GM12873 (cell line): ENCODE data around the gene TRIM44.

ENCODE experiments used
- TF ChIP-seq, protein P1 (sequence below): IDR thresholded peaks from 2 replicates; pipeline ENCODE4 v1.5.1; 2012; ENCODE audit warnings: low read depth, mild to moderate bottlenecking, moderate library complexity, low read length, control low read depth; ENCODE audit not compliant: insufficient read depth; ENCODE audit errors: missing control alignments

The TRIM44 gene

DNA sequence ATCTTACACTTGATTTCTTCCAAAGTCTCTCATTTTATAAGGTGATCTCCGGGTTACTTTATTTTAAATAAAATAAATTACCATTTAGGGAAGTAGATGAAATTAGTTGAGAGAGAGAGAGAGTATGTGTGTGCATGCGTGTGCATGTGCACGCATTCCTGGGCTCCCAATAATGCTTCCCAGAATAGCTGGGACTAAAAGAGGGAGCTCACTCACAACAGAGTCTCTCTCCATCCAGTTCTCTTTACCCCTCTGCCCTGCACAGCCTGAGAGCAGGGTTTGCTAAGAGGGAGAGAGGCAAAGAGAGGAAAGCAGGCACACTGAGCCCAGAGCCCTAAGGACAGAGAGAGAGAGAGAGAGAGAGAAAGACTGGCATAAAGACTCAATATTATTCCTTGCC is 11.3 kb upstream of the TRIM44 start:
- TF ChIP-seq, protein P1, sequence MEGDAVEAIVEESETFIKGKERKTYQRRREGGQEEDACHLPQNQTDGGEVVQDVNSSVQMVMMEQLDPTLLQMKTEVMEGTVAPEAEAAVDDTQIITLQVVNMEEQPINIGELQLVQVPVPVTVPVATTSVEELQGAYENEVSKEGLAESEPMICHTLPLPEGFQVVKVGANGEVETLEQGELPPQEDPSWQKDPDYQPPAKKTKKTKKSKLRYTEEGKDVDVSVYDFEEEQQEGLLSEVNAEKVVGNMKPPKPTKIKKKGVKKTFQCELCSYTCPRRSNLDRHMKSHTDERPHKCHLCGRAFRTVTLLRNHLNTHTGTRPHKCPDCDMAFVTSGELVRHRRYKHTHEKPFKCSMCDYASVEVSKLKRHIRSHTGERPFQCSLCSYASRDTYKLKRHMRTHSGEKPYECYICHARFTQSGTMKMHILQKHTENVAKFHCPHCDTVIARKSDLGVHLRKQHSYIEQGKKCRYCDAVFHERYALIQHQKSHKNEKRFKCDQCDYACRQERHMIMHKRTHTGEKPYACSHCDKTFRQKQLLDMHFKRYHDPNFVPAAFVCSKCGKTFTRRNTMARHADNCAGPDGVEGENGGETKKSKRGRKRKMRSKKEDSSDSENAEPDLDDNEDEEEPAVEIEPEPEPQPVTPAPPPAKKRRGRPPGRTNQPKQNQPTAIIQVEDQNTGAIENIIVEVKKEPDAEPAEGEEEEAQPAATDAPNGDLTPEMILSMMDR, result no peak

DNA sequence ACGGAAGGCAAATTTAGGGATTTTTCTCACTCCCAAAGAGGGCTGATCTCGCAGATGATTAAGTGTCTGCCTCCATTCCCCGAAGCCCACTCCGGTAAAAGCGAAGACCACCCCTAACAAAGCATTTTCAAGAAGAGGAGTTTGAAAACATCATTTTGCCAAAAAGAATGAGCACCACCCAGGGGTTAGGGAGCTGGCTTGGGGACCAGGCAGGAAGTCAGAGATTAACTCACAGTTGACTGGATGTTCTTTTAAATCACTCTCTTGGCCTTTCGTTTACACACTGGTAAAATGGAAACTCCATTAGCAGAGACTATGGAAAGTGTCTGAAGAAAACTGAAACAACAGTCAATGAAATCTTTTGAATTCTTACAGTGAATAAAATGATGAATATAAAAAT is 7.9 kb upstream of the TRIM44 start:
- TF ChIP-seq, protein P1, result no peak

DNA sequence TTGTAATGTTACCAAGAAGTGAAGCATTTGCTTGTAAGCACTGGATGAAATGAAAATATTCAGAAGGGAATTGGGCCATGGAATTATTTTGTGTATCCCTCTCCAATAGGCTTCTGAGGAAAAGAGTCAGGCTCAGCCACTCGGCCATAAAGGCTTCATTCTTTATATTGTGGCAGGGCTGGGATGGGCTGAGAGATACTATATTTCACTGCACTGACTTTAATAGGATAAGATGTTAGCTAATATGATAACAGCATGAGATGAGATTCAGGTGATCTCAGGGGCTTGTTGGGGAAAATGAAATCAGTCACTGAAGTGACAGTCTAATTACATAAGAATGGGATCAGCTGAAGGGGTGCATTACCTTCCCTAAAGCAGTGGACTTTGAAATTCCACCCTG is 7.3 kb upstream of the TRIM44 start:
- TF ChIP-seq, protein P1, result no peak

DNA sequence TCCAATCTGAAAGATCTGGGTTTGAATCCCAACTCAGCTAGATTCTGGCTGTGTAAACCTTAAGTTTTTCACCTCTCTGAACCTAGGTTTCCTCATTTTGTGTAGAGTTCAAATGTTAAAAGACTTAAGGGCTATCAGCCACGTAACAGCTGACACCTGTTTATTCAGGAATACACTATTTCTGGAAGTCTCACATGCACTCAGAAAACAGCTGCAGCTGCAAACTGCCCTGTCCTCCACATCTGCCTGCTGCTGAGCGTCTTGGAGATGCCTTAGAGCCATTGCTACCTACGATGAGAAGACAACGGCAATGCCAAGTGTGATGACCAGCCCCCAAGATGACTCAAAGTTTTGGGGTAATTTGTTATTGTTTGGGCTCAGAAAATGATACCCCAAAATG is 6.7 kb upstream of the TRIM44 start:
- TF ChIP-seq, protein P1, result no peak

DNA sequence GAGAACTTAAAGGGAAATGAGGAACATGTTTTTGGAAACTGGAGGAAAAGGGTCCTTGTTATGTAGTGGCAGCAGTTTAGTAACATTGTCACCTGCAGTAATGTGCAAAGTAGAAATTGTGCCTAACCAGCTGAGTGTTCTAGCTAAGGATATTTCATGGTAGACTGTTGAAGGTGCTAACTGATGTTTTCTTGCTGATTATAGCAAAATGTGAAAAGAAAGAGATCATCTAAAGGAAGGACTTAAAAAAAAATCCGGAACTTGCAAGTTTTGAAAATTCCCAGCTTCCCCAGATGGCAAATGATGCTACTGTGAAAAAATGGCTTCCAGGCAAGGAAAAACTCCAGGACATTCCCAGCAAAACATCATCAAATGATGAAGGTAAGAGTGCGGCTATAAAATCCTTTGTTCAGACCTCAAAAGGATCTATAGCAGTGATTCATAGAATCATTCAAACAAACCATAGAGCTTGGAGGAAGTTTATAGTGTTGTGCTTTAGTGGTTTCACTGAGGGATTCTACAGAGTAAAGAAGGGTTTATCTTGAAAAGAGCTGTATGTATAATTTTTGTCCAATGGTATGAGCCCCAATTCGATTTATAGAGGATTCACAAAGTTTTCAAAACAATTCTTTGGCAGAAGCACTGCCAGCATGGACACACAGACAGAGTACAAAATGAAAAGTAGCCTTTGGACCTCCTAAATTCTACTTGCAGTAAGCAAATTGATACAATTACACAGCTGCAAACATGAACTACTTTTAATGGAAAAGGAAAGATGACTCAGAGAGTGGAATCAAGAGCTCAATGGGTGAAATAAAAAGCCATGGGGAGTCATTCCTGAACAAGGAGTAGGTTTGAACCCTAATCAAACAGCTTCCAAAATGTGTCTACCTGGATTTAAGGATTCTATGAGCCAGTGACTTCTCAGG is 4.3 kb upstream of the TRIM44 start:
- TF ChIP-seq, protein P1, result no peak

DNA sequence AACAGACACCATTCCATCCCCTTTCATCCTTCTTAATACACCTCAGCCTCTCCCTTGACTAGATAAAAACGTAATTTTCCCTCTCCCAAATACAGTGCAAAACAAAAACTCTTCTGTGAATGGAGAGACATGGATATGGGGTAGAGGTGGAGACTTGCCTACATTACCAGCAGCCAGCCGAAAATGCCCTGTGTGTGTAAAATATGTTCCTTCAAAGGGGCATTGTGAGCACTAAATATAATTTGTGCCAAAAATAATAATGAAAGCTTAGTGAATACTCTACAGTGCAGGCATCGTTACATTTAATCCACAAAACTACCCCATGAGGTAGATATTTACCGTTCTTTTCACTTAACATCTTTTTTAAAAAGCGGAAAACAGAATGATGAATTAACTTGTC is 1.0 kb upstream of the TRIM44 start:
- TF ChIP-seq, protein P1, result no peak

DNA sequence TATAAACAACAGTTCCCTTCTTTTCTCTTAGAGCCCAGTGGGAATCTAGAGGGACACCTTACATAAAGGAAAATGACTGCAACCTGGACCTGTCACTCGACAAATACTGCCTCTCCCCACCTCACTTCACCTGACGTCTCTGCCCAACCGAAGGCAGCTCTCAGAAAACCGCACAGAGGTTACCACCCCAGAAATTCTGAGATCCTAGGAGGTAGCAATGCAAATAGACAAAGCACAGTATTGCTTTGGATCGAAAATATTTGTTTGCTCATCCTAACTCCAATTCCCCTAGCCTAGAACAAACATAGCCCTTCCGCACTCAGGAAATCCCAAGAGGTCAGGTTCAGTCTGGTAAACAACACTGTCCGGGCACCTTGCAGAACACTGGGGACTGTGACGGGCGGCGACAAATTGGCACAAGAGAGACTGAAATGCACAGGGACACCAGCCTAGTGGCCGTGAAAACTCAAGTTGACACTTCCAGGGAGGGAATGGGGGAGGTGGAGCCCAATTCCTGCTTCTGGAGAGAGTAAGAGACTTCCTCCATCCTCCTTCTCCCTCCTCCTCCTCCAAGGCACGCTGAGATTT is 420 bp upstream of the TRIM44 start:
- TF ChIP-seq, protein P1, result no peak
